IMR-90 (cell line): ENCODE data around the gene CADM1. TPM values are rescaled to one million over a fixed set of nuclear protein-coding genes. Genes with fewer than 3 reads are reported as not detected.

ENCODE experiments used
- ATAC-seq: fragments of 200-7000 bp; cut with Tn5 transposase; 2 replicates; pipeline ENCODE4 v1.9.1; 2020; ENCODE audit warnings: low read depth, mild to moderate bottlenecking, moderate library complexity
- BruUV-seq: library from RNA; stranded (reverse); fragments of 400-500 nt; replicated peaks from 2 replicates; lab custom pipeline; 2021; lab: Mats Ljungman, UMichigan
- CTCF ChIA-PET: fragments of 300-600 bp; formaldehyde crosslinking; extraction: SDS; loops from one replicate; lab custom pipeline; 2021; ENCODE audit warnings: antibody characterized with exemption; lab: Yijun Ruan, JAX
- POLR2A ChIA-PET: fragments of 300-600 bp; sonication (Branson Sonifier 250); formaldehyde crosslinking; loops from one replicate; lab custom pipeline; 2022; ENCODE audit warnings: antibody characterized with exemption; ENCODE audit not compliant: unreplicated experiment; lab: Charles Lee
- DNase-seq: peaks from one replicate; pipeline ENCODE4 v3.0.0; 2013
- H2AFZ ChIP-seq: replicated peaks from 2 replicates; pipeline ENCODE3; 2013; ENCODE audit warnings: low read length, mild to moderate bottlenecking; ENCODE audit not compliant: poor library complexity
- H2AK5ac ChIP-seq: 2 replicates; pipeline ENCODE4 v1.6.1; 2013; ENCODE audit warnings: low read depth, low read length, inconsistent platforms
- H2AK9ac ChIP-seq: replicated peaks from 2 replicates; pipeline ENCODE3; 2013; ENCODE audit warnings: mild to moderate bottlenecking, low read depth, low read length, moderate library complexity; ENCODE audit not compliant: poor library complexity
- H2BK120ac ChIP-seq: 2 replicates; pipeline ENCODE4 v1.6.1; 2013; ENCODE audit warnings: low read depth, low read length, inconsistent platforms
- H2BK15ac ChIP-seq: 3 replicates; pipeline ENCODE4 v1.6.1; 2013; ENCODE audit warnings: low read depth, low read length, inconsistent platforms
- H2BK20ac ChIP-seq: 2 replicates; pipeline ENCODE4 v1.6.1; 2013; ENCODE audit warnings: low read depth, mild to moderate bottlenecking, inconsistent platforms, low read length, moderate library complexity
- H2BK5ac ChIP-seq: 2 replicates; pipeline ENCODE4 v1.6.1; 2013; ENCODE audit warnings: mild to moderate bottlenecking, low read depth, low read length, inconsistent platforms; ENCODE audit not compliant: poor library complexity, severe bottlenecking
- H3K14ac ChIP-seq: replicated peaks from 2 replicates; pipeline ENCODE4 v1.6.1; 2013; ENCODE audit warnings: low read depth, low read length, inconsistent platforms
- H3K18ac ChIP-seq: 2 replicates; pipeline ENCODE4 v1.6.1; 2013; ENCODE audit warnings: low read depth, low read length, control low read depth
- H3K23ac ChIP-seq: 2 replicates; pipeline ENCODE4 v1.6.1; 2013; ENCODE audit warnings: low read depth, low read length, inconsistent platforms
- H3K27ac ChIP-seq: 2 replicates; pipeline ENCODE4 v1.5.1; 2013; ENCODE audit warnings: mild to moderate bottlenecking, control low read depth, low read length; ENCODE audit not compliant: insufficient read depth
- H3K27me3 ChIP-seq: 2 replicates; pipeline ENCODE4 v1.6.1; 2013; ENCODE audit warnings: low read length; ENCODE audit not compliant: control insufficient read depth, insufficient read depth
- H3K36me3 ChIP-seq: 2 replicates; pipeline ENCODE4 v1.6.1; 2013; ENCODE audit warnings: low read length, mixed read lengths; ENCODE audit not compliant: control insufficient read depth, insufficient read depth
- H3K4ac ChIP-seq: 2 replicates; pipeline ENCODE4 v1.6.1; 2013; ENCODE audit warnings: low read depth, low read length, inconsistent platforms
- H3K4me1 ChIP-seq: 2 replicates; pipeline ENCODE4 v1.6.1; 2013; ENCODE audit warnings: low read length, mixed read lengths; ENCODE audit not compliant: control insufficient read depth, insufficient read depth
- H3K4me2 ChIP-seq: 2 replicates; pipeline ENCODE4 v1.6.1; 2013; ENCODE audit warnings: low read depth, mild to moderate bottlenecking, control low read depth, low read length, moderate library complexity
- H3K4me3 ChIP-seq: 2 replicates; pipeline ENCODE4 v1.5.1; 2013; ENCODE audit warnings: low read depth, mild to moderate bottlenecking, control low read depth, low read length, moderate library complexity; ENCODE audit not compliant: insufficient read depth
- H3K56ac ChIP-seq: 2 replicates; pipeline ENCODE4 v1.6.1; 2013; ENCODE audit warnings: low read length, inconsistent platforms; ENCODE audit not compliant: insufficient read depth; ENCODE audit errors: extremely low read depth
- H3K79me1 ChIP-seq, 2 experiments: 2 replicates each; pipeline ENCODE4 v1.6.1; 2013; ENCODE audit warnings: low read length in 2 of 2, inconsistent platforms in 1 of 2, low read depth in 1 of 2
- H3K9ac ChIP-seq: 2 replicates; pipeline ENCODE4 v1.6.1; 2013; ENCODE audit warnings: low read depth, low read length, control low read depth
- H3K9me1 ChIP-seq: 2 replicates; pipeline ENCODE4 v1.6.1; 2013; ENCODE audit warnings: low read length, inconsistent platforms; ENCODE audit not compliant: insufficient read depth
- H3K9me3 ChIP-seq: 2 replicates; pipeline ENCODE4 v1.6.1; 2013; ENCODE audit warnings: low read length; ENCODE audit not compliant: control insufficient read depth, insufficient read depth
- H4K20me1 ChIP-seq: 2 replicates; pipeline ENCODE4 v1.6.1; 2013; ENCODE audit warnings: low read length, inconsistent platforms; ENCODE audit not compliant: insufficient read depth
- H4K5ac ChIP-seq: 2 replicates; pipeline ENCODE4 v1.6.1; 2013; ENCODE audit warnings: mild to moderate bottlenecking, low read depth, low read length, control low read depth
- H4K8ac ChIP-seq, 2 experiments: 2 replicates each; pipeline ENCODE4 v1.6.1; 2013; ENCODE audit warnings: low read depth in 2 of 2, low read length in 2 of 2, control low read depth in 1 of 2, inconsistent platforms in 1 of 2
- H4K91ac ChIP-seq: 2 replicates; pipeline ENCODE4 v1.6.1; 2013; ENCODE audit warnings: low read depth, low read length, inconsistent platforms; ENCODE audit not compliant: insufficient read depth
- CEBPB ChIP-seq: IDR thresholded peaks from 2 replicates; pipeline ENCODE4 v1.6.1; 2012; ENCODE audit warnings: low read depth, low read length, improper control_type of control experiment
- MAZ ChIP-seq: IDR thresholded peaks from 2 replicates; pipeline ENCODE4 v1.6.1; 2012; ENCODE audit warnings: low read depth, mild to moderate bottlenecking, low read length, improper control_type of control experiment, moderate library complexity, borderline replicate concordance
- POLR2A ChIP-seq: IDR thresholded peaks from 2 replicates; pipeline ENCODE4 v1.6.1; 2012; ENCODE audit warnings: mild to moderate bottlenecking, low read depth, low read length
- WGBS, 2 experiments: methylation state at CpG; one replicate each; pipeline versions ENCODE4 v1.1.5 to v1.1.7; 2013; ENCODE audit warnings: missing lambda C conversion rate in 2 of 2; ENCODE audit not compliant: insufficient read length in 1 of 2; ENCODE audit errors: extremely low coverage in 2 of 2; 5-methylcytosine and 5-hydroxymethylcytosine counted together
- dilution Hi-C: fragments of 300-500 bp; cut with HindIII; formaldehyde crosslinking; loops from one replicate; pipeline ENCODE4 v1.14.3; 2018; ENCODE audit warnings: low sequenced_read_pairs; ENCODE audit not compliant: unreplicated experiment
- in situ Hi-C: fragments of 300-500 bp; cut with MboI; formaldehyde crosslinking; loops from 3 replicates; pipeline ENCODE4 v1.14.3; 2019; ENCODE audit warnings: low sequenced_read_pairs, inconsistent platforms, mixed read lengths
- intact Hi-C: fragments of 100-400 bp; cut with micrococcal nuclease; formaldehyde crosslinking; loops from 2 replicates; pipeline ENCODE4 v1.10.0; 2022
- polyA plus RNA-seq, 3 experiments: library from polyadenylated mRNA; depleted of rRNA; stranded (reverse); fragments of >200 nt; gene quantifications; 2 replicates each; pipeline ENCODE4 v1.2.3, GENCODE V29; 2012; ENCODE audit warnings: low replicate concordance in 1 of 3
- total RNA-seq: library from RNA; depleted of rRNA; stranded (reverse); fragments of >200 nt; gene quantifications from 2 replicates; pipeline ENCODE4 v1.2.3, GENCODE V29; 2012
- TF ChIP-seq, protein P1 (sequence below): fragments of 150-350 bp; IDR thresholded peaks from 2 replicates; pipeline ENCODE4 v1.6.1; 2016; ENCODE audit warnings: low read depth, mild to moderate bottlenecking, low read length, moderate library complexity, borderline replicate concordance
- TF ChIP-seq, protein P2 (sequence below): conservative IDR thresholded peaks from 2 replicates; pipeline ENCODE4 v1.5.1; 2012; ENCODE audit warnings: mild to moderate bottlenecking, low read depth, low read length, improper control_type of control experiment
- TF ChIP-seq, protein P3 (sequence below): fragments of 150-350 bp; IDR thresholded peaks from 2 replicates; pipeline ENCODE4 v1.6.1; 2017; ENCODE audit warnings: mild to moderate bottlenecking, antibody characterized with exemption, low read length, low read depth

The CADM1 gene
- total and polyA plus RNA-seq, 2 of the 4 experiments (the other 2 are of a cell fraction) = 28.8 to 77.1 TPM

DNA sequence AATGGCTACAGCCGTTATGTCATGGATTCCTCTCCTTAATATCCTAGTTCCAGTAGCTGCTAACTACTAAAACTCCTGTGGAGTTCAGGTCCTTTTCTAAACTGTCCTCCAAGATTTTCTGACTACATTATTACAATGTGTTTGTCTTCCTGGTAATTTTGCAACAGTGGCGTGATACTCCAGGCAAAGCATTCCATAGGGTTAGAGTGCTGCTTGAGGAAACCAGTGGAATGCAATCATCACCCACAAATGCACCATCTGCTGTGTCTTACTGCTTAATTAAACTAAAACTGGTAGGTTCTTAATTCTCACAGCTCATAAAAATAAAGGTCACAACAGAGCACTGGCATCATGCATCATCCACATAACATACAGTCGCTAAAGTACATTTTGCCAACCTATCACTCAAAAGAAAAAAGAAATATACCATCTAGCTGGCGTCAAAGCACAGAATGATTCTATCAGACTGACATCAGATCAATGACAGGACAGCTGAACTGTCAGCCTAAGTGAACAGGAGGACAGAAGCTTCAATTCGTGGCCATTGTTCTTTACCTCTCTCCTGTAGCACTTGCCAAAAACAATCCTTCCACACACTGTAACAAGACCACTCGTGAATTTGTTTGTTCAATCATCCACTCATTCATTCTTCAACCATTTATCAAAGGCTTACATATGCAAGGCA, 182.5 kb downstream of the CADM1 start:
- in situ Hi-C loops = no loop called here
- peak; percentile 52 for DNase-seq
- Histone ChIP-seq H3K56ac (no peak overlapping the region), H4K20me1 (peaks cover 2% of the 10 kb centered on the region; the same call in 1 of the 2 replicates), H2AK5ac (peak overlapping the region; percentile 6; the same call in 1 of the 2 replicates), H3K14ac (no peak overlapping the region), H2BK20ac (no peak overlapping the region), H3K9me1 (0 out of 2 replicates have a peak, but pooled peaks cover 3% of the 10 kb centered on the region), H4K5ac (no peak overlapping the region), H2BK120ac (no peak overlapping the region), H3K4me3 (no peak overlapping the region), H3K27me3 (no peaks in the 10 kb centered on the region), H3K9ac (no peak overlapping the region), H3K23ac (no peak overlapping the region), H3K4ac (no peak overlapping the region), H2BK5ac (no peak overlapping the region), H3K27ac (no peak overlapping the region), H2AFZ (no peak overlapping the region), H3K36me3 (no peaks in the 10 kb centered on the region), H3K4me1 (peaks cover 2% of the 10 kb centered on the region; the same call in 1 of the 2 replicates), H2AK9ac (no peak overlapping the region), H3K4me2 (no peak overlapping the region), H2BK15ac (no peak overlapping the region), H4K8ac (no peak overlapping the region), H4K91ac (no peak overlapping the region), H3K18ac (no peak overlapping the region), H3K79me1 (0 out of 4 replicates have a peak, but pooled peaks cover 0 to 3% of the 10 kb centered on the region in 2 experiments), H3K9me3 (no peaks in the 10 kb centered on the region)
- 60% methylated on average over 1 of the region's 6 CpGs; no CpG with 5 or more reads in 1 of the 2 experiments for WGBS, 2 experiments
- ChIA-PET CTCF (no interaction called here), POLR2A (no interaction called here)
- dilution Hi-C loops = no loop called here
- intact Hi-C loops = loop anchor here (1.0 kb wide), 1 partner anchor 547 kb away; no protein-coding TSS in a partner anchor
- BruUV-seq = no TSS peak
- peak; percentile 75 for ATAC-seq
- TF ChIP-seq, protein P1, sequence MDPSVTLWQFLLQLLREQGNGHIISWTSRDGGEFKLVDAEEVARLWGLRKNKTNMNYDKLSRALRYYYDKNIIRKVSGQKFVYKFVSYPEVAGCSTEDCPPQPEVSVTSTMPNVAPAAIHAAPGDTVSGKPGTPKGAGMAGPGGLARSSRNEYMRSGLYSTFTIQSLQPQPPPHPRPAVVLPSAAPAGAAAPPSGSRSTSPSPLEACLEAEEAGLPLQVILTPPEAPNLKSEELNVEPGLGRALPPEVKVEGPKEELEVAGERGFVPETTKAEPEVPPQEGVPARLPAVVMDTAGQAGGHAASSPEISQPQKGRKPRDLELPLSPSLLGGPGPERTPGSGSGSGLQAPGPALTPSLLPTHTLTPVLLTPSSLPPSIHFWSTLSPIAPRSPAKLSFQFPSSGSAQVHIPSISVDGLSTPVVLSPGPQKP = no peak
- TF ChIP-seq, protein P2, sequence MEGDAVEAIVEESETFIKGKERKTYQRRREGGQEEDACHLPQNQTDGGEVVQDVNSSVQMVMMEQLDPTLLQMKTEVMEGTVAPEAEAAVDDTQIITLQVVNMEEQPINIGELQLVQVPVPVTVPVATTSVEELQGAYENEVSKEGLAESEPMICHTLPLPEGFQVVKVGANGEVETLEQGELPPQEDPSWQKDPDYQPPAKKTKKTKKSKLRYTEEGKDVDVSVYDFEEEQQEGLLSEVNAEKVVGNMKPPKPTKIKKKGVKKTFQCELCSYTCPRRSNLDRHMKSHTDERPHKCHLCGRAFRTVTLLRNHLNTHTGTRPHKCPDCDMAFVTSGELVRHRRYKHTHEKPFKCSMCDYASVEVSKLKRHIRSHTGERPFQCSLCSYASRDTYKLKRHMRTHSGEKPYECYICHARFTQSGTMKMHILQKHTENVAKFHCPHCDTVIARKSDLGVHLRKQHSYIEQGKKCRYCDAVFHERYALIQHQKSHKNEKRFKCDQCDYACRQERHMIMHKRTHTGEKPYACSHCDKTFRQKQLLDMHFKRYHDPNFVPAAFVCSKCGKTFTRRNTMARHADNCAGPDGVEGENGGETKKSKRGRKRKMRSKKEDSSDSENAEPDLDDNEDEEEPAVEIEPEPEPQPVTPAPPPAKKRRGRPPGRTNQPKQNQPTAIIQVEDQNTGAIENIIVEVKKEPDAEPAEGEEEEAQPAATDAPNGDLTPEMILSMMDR = no peak
- no peak for TF ChIP-seq MAZ
- peak; percentile 59; the same call in 1 of the 2 replicates for TF ChIP-seq CEBPB
- no peak for TF ChIP-seq POLR2A
- TF ChIP-seq, protein P3, sequence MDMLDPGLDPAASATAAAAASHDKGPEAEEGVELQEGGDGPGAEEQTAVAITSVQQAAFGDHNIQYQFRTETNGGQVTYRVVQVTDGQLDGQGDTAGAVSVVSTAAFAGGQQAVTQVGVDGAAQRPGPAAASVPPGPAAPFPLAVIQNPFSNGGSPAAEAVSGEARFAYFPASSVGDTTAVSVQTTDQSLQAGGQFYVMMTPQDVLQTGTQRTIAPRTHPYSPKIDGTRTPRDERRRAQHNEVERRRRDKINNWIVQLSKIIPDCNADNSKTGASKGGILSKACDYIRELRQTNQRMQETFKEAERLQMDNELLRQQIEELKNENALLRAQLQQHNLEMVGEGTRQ = no peak
